HG03520 (cell line): ENCODE measurements around the gene ME3.
"Not testable (repeated sequence)": the region's sequence is repeated elsewhere in the genome, so short reads cannot be mapped to it uniquely, and the experiment has no call there.

Experiments used
- ATAC-seq: cut with Tn5 transposase; IDR thresholded peaks from one replicate; pipeline ENCODE4 v1.9.1; 2021; ENCODE audit warnings: mild to moderate bottlenecking, moderate library complexity; ENCODE audit not compliant: unreplicated experiment

The ME3 gene

DNA sequence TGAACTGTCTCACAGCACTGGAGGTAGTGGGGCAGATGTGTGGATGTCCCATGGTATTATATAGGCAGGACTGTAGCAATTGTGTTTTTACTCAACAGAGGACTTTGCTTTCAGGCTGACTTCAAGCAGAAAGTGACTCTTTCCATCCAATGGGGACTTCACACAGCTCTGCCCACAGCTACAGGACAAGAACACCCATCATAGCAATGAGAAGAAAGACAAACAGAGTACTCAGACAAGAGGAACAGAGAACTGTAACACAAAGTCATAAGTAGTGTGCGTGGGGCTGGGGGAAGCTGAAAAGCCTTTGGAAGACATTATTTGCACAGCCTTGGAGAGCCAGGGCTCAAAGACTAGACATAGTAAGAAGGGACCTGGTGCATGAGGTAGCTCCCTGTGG is 227.4 kb downstream of the ME3 start:
- no peak for ATAC-seq

DNA sequence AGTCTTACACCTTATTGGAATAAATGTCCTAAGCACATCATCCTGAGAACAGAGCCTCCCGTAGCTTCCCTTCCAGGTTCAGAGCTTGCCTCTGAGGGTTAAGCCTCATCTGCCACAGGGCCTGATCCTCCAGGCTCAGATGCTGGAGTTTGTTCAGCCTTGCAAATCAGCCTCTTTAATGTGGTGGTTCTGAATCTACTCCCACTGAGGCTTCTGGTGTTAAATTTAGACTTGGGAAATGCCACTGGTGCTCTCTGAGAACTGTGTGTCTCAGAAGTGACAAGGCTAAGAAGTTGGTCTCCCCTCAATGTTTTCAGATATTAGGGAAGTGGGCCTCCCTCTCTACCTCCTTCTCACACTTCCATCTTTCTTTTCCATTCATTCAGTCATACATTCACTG is 229.0 kb downstream of the ME3 start:
- no peak for ATAC-seq

DNA sequence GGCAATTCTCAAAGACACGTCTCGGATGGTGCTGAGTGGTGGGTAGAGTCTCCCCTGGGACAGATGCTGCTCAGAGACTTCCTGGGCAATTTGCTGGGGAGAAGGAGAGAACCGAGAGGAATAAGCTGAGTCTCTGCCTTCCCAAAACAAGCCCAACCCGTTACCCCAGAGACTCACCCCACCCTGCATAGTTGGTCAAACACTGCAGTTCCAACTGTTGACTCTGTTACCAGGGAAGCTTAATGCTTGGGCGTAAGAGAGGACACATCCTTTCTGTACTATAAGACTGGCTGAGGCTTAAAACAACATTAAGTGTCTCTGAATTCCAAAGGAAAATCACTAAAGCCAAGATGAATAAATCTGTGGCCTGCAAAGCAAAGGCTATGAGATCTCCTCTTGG is 229.6 kb downstream of the ME3 start:
- no peak for ATAC-seq

DNA sequence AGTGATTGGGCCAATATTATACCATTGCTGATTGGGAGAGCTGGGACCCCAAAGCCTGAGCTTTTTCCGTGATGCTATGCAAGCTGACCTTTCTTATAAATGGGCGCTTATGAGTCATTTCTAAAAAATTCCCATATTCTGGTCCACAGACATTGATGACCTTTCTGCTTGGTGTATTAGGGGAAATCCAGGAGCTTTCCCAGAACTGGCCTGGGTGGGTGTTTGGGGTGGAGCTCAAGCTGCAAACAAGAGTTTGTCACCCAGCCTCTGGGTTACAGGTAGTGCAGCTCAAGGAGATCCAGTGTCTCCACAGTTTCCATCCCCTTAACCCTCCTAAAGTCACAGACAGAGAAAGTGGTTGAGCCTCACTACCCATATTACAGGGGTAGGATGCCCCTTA is 230.0 kb downstream of the ME3 start:
- ATAC-seq, result no peak

DNA sequence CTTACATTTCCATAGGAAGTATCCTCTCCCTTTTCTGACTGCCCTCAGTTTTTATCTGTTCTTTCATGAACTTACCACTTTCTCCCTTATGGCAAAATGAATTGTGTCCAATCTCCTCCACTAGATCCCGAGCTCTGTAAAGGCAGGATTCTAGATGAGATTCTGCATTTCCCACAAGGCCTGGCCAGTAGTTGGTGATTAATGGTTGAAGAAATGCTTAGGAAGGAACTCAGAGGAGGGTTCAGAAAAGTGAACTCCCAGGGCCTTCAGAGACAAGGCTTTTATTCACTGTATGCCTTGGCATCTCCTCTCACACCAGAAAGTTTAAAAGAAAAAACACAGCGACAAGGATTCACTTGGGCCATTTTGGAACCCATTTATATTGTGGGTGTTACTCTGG is 231.6 kb downstream of the ME3 start:
- ATAC-seq, result no peak

DNA sequence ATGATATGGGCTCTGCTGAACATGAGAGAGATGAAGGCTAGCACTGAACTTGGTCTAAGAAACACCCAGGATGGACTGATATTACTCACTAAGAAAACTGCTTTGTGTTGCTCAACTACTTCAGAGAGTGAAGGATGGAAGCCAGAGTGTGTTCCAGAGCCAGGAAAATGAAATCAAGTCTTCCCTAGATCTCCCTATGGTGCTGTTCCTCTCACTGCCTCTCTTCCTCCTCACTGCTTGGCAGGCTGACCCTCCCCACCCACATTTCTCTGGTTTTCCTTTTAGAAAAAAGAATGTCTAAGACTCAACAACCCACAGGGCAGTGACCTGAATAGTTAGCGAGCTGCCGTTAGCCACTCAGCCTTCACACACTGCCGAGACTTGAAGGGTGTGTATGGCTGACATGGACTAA is 232.1 kb downstream of the ME3 start:
- ATAC-seq, result no peak

DNA sequence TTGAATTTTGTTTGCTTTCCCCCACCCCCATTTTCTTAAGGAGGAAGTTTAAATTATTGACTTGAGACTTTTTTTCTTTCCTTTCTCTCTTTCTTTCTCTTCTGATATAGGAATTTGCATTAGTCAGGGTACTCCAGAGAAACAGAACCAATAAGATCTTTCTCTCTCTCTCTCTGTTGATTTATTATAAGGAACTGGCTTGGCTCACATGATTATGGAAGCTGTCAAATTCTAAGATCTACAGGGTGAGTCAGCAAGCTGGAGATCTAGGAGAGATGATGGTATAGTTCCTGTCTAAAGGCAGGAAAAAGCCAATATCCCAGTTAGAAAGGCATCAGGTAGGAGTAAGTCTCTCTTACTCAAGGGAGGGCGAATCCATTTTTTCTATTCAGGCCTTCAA is 233.7 kb downstream of the ME3 start:
- ATAC-seq, result no peak

DNA sequence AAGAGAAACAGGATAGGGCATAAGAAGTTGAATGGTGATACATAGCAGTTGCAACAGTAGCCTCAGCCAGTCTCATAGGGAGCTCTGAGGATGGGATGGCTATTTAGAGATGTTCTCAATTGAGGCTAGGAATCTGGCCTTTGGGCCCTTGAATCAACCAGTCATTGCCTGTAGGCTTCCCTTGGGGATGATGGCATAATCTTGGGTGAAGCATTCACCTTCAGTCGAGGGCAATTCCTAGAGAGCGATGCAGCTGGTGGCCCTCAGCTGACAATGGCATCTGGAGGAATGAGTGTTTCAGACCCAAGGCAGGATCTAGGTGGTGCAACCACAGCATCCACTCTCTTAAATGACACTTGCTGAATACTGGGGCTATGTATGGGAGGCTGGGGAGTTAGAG is 236.7 kb downstream of the ME3 start:
- no peak for ATAC-seq

DNA sequence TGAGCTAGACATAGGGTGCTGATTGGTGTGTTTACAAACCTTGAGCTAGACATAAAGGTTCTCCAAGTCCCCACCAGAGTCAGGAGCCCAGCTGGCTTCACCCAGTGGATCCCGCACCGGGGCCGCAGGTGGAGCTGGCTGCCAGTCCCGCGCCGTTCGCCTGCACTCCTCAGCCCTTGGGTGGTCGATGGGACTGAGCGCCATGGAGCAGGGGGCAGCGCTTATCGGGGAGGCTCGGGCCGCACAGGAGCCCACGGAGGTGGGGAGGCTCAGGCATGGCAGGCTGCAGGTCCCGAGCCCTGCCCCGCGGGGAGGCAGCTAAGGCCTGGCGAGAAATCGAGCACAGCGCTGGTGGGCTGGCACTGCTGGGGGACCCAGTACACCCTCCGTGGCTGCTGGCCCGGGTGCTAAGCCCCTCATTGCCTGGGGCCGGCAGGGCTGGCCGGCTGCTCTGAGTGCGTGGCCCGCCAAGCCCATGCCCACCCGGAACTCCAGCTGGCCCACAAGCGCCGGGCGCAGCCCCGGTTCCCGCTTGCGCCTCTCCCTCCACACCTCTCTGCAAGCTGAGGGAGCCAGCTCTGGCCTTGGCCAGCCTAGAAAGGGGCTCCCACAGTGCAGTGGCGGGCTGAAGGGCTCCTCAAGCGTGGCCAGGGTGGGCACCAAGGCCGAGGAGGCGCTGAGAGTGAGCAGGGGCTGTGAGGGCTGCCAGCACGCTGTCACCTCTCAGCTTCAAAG is 238.9 kb downstream of the ME3 start:
- ATAC-seq, result not testable (repeated sequence)

DNA sequence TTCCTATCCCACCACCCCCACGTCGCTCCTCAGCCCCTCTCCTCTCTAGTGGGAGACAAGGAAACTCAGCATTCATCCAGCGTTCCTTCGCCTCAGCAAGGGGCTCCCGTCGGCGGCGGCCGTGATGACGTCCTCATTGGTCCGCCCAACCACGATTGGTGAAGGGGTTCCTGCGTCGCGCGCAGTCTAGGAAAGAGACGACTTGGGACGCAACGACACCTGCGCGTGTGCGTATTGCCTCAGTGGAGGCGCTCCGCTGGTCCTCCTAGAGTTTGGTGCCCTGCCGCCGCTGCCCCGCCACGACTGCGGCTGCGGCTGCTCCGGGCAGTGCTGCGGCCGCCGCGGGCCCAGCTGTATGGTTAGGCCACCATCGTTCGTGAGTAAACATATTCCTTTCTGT is 241.2 kb downstream of the ME3 start:
- no peak for ATAC-seq

DNA sequence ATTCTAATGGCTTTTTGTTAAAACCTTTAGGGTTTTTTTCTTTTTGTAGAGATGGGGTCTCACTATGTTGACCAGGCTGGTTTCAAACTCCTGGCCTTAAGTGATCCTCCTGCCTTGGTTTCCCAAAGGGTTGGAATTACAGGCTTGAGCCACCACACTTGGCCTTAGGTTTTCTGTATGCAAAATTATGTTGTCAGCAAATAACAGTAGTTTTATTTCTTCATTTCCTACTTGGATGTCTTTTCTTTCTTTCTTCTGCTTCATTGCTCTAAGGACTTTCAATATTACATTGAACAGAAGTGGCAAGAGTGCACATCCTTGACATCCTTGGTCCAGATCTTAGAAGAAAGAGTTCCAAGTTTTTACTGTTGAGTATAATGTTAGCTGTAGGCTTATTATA is 245.0 kb downstream of the ME3 start:
- ATAC-seq, result no peak

DNA sequence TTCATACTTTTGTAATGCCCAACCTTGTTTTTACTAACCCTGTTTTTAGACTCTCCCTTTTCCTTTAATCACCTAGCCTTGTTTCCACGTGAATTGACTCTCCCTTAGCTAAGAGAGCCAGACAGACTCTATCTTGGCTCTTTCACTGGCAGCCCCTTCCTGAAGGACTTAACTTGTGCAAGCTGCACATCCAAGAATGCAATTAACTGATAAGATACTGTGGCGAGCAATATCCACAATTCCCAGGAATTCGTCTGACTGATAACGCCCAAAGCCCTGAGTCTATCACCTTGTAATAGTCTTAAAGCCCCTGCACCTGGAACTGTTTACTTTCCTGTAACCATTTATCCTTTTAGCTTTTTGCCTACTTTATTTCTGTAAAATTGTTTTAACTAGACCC is 248.9 kb downstream of the ME3 start:
- ATAC-seq, result not testable (repeated sequence)

DNA sequence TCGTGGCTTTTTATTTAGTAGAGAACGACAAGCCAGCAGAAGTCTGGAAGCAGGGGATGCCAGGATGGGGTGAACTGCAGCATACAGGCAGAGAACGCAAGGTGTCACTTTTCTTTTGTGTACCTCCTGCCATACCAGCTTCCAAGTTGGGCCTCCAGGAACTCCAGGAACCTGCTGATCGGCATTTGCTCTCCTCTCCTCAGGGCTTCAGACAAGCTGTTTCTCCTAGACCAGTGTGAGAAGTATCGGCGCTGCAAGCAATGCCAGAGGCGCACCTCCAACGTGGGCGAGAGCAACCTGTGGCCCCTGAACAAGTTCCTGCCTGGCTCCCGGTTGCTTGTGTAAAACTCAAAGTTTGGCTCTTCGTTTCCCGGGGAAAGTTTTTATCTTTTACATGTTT is 250.0 kb downstream of the ME3 start:
- ATAC-seq, result no peak

DNA sequence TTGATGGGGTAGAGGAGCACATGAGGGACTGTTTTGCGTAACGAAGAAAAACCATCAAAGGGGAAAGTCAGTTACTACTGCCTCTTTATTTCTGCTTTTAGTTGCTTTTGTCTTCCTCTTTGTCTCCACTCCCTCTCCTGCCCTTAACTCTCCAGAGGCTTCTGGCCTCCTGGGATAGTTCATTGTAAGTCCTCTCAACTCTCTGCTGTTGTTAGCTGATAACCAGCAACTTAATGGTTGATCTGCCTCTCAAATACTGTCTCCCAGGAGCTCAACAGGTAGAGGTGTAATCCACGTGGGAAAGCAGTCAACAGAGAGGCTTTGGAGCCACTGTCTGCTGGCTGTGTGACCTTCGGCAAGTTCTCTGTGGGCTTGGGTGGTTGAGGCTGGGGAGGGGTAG is 250.5 kb downstream of the ME3 start:
- ATAC-seq, result no peak

DNA sequence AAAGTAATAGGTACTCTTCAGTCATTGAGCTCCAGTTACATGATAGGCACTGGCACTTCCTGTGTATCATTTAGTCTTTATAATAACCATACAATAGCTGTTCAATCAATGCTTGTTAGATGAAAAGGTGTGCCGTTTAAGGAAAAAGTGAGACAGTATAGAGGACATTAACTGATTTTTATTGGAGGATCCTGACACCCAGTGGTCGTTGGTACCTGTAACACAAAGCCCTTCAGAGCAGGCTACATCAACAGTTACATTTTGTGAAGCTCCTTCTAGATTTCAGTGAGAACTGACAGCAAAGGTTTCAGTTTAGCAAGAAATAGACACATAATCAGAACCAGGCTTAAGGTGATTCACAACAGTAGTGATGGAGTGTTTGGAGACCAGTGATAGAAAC is 253.5 kb downstream of the ME3 start:
- peak; percentile 52 for ATAC-seq

DNA sequence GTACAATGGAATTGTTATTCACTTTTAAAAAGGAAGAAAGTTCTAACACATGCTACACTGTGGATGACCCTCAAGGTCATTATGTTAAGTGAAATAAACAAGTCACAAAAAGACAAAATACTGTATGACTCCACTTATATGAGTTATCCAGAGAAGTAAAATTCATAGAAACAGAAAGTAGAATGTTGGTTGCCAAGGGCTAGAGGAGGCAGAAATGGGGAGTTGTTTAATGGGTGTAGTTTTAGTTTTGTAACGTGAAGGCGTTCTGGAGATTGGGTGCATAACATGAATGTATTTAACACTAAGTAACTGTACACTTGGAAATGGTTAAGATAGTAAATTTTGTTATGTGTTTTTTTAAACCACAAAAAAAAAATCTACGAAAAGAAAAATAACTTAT is 253.9 kb downstream of the ME3 start:
- ATAC-seq, result no peak

DNA sequence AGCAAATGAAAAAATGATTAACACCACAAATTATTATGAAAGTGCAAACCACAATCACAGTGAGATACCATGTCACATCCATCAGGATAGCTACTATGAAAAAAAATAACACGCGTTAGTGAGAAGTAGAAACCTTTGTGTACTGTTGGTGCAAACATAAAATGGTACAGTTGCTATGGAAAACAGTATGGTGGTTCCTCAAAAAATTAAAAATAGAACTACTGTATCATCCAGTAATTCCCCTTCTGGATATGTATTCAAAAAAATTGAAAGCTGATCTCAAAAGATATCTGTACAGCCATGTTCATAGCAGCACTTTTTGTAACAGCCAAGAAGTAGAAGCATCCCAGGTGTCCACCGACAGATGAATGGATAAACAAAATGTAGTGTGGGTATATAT is 254.3 kb downstream of the ME3 start:
- no peak for ATAC-seq

DNA sequence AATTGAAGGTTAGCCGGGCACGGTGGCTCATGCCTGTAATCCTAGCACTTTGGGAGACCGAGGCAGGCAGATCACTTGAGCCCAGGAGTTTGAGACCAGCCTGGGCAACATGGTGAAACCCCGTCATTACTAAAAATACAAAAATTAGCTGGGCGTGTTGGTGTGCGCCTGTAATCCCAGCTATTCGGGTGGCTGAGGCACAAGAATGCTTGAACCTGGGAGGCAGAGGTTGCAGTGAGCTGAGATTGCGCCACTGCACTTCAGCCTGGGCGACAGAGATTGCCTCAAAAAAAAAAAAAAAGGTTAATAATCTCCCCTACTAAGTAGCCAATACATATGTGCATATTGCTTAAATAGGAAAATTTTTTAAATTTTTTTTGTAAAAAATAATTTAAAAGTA is 255.5 kb downstream of the ME3 start:
- not testable (repeated sequence) for ATAC-seq

DNA sequence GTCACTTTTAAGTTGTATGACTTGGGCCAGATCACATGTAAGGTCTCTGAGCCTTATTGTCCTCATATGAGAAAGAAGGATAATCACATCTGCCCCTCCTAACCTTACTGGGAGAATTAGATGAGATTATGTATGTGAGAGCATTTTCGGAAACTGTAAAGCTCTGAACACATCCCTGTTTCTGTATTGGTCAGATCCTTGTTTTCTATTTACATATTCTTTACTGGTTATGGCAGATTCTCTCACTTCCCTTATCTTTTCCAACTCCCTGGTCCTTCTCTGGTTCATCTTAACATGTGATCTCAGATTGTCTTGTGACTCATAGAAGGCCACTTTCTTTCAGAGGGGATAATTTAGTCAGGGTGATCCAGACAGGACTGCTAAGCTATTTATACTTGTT is 255.9 kb downstream of the ME3 start:
- ATAC-seq, result no peak

DNA sequence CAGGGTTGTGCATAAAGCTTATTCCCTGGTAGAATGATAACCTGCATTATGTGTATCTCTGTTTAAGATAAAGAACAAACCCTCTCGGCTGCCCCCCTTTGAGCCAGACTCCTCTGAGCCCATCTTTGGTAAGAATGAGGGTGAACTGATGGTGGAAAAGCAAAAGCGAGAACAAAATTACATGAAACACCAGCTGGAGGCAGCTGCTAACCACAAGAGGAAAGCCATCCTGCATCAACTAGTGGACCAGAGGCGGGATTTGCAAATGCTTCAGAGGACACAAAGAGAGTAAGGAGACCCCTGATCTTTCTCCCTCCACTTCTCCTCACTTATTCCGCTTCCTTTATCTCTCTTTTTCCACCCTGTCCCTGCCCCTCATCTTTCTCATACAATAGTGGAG is 257.4 kb downstream of the ME3 start:
- ATAC-seq, result no peak

DNA sequence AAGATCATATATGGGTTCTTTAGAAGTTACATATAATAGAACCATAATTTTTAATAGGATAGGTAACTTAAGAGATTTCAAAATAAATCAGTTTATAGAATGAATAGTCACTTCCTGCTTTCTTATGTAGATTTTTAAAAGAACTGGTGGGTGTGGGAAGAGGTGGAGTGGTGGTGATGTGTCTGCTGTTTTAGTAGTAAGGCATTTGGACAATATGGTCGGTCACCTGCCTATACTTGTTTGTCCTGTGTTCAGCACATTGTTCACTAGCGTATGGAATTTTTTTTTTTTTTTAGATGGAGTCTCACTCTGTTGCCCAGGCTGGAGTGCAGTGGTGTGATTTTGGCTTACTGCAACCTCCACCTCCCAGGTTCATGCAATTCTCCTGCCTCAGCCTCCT is 258.4 kb downstream of the ME3 start:
- no peak for ATAC-seq

DNA sequence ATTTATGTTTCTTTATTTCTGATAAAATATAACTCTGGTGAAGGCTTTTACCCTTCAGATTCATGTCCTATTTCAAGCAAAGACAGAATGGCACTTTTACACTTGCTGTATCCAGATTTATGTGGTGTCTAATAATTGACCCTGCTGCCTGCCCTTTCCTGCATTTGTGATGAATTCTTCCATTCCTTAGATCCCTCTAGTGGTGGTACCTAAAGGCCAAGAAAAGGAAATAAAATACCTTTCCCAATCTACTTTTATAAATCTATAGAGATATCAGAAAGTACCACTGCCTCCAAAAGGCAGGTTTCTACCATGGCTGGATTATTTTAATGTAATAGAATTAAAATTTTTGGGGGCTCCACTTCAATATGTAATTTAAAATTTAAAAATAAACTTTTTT is 263.6 kb downstream of the ME3 start:
- ATAC-seq, result no peak

DNA sequence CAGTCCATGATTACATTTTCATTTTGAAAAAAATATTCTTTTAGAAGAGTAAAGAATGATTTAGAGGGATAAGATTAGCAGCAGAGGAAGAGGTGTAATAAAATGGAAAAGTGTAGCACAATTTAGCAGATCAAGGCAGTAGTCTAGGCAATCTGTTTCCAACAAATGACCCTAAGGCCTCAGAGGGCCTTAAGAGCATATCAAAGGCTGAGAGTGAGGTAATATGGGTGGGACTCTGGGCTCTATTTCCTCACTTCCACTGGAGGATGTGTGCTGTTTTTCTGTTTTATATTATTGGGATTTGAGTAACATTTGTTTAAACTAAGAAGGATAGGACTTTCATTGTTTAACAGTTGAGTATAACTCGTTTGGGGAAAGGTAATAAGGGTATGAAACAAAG is 269.0 kb downstream of the ME3 start:
- ATAC-seq, result no peak
